ENCODE data around the gene NNMT.

Gene NNMT

GRCh38 chr11:114285599-114285998 lies 10.6 kb upstream of the NNMT start:
- no peak for DNase-seq

GRCh38 chr11:114286229-114286628 lies 10.0 kb upstream of the NNMT start:
- DNase-seq, result no peak

- no peak for DNase-seq
Measured at GRCh38 chr11:114287154-114287553, 9.0 kb upstream of the NNMT start.

GRCh38 chr11:114288136-114288535 lies 8.1 kb upstream of the NNMT start:
- no peak for DNase-seq

DNA sequence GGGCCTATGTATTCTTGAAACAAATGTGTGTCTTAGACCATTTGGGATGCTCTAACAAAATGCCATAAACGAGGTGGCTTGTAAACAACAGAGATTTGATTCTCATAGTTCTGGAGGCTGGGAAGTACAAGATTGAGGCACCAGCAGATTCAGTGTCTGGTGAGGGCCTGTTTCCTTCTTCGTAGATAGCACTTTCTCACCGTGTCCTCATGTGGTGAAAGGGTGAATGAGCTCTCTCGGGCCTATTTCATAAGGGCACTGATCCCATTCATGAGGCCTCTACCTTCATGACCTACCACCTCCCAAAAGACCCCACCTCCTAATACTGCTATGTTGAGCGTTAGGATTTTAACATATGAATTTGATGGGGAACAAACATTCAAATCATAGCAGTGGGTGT lies 6.4 kb upstream of the NNMT start:
- DNase-seq, result no peak

- DNase-seq, result no peak
Measured at GRCh38 chr11:114290503-114291235, 5.5 kb upstream of the NNMT start.

DNA sequence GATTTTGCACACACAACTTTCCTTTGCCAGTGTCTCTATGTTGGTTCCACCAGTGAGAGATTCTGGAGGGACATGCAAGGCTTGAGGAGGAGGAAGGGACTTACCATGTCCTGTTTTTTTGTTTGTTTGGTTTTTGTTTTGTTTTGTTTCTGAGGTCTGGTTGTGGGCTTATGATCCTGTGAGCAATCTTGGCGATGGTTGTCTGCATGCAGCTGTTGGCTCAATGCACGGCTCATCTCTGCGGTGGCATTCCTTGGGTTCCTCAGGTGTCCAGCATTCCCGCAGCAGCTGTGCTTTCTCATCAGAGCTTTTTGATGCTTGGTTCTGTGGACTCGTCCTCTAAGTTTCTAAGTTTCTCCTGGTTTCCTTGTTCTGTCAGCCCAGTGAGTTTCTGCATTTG lies 4.8 kb upstream of the NNMT start:
- no peak for DNase-seq

- no peak for DNase-seq
Measured at GRCh38 chr11:114291842-114292680, 4.1 kb upstream of the NNMT start.

- DNase-seq, result no peak
Measured at GRCh38 chr11:114293201-114293711, 2.9 kb upstream of the NNMT start.

DNA sequence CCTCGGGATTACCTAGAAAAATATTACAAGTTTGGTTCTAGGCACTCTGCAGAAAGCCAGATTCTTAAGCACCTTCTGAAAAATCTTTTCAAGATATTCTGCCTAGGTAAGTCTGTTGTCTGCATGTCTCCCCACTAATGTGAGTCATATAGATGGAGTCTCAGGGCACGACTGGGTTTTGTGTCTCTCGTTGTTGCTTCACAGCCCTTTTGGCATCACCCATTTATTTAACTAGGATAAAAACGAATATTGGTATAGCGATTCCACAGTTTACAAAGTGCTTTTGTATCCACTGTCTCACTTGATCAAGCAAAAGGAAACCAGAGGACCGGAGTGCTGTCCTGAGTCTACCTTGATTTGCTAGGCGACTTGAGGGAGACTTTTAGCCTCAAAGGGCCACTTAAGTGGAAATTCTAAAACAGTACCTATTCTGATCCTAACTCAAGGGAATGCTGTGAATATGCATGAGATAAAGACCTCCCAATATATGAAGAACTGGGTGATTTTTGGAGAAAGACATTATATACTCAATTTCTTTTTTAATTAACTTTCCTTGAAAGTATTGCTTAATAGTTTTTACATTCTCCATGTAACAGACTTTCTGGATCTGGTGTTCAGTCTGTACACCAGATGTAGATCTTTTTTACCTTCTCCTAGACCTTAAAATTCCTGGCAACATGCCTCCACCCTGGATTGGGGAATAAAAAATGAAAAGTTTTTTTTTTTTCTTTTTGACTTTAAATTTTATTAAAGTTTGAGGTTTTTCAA lies 590 bp downstream of the NNMT start:
- DNase-seq, result no peak

DNA sequence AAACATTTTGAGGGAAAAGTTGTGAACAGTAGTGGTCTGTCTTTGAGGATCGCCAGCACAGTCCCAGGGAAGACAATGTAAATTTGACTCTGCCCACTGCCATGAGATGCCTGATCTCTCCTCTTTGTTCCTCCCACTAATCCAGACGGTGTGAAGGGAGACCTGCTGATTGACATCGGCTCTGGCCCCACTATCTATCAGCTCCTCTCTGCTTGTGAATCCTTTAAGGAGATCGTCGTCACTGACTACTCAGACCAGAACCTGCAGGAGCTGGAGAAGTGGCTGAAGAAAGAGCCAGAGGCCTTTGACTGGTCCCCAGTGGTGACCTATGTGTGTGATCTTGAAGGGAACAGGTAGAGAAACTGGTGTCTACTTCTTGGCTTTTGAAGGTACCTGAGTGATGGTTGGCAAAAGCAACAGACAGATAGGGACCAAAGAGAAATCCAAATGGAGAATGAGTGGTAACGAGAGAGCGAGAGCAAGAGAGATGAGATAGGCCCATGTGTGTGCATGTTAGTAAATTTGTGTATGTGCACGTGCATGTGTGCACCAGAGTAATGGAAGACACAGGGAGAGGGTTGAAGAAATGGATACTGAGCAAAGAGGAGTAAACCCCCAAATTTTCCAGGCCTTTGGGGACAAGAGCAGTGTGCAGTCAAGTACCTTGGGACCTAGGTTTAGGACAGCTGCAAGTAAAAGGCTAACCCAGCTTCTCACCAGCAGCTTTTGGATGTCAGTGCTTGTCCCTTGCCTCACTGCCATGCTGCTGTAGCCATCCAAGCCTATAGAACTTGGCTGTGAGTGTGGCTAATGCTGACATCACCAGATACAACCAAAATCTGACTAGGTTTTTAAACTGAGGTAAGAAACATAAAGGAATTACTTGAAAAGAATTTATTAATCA lies 1.9 kb downstream of the NNMT start:
- DNase-seq, result no peak

GRCh38 chr11:114298710-114299109 lies 2.5 kb downstream of the NNMT start:
- DNase-seq, result no peak

GRCh38 chr11:114301088-114301487 lies 4.9 kb downstream of the NNMT start:
- no peak for DNase-seq

DNA sequence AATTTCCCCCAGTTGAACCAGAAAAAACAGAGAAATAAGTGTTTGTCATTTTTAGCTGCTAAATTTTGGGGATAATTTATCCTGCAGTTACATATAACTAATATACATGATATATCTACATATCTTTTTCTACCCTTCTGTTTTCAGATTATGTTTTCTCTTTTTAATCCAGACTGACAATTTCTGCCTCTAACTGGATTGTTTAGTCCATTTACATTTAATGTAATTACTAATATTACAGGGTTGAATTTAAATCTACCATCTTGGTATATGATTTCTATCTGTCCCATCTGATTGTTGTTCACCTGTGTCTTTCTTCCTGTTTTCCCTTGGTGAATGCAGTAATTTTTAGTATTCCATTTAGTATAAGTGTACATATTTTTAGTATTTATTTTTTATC lies 5.7 kb downstream of the NNMT start:
- DNase-seq, result no peak

- DNase-seq, result no peak
Measured at GRCh38 chr11:114302663-114303062, 6.5 kb downstream of the NNMT start.

- no peak for DNase-seq
Measured at GRCh38 chr11:114304065-114304464, 7.9 kb downstream of the NNMT start.

GRCh38 chr11:114304969-114305368 lies 8.8 kb downstream of the NNMT start:
- no peak for DNase-seq

GRCh38 chr11:114307524-114308203 lies 11.5 kb downstream of the NNMT start:
- DNase-seq, result no peak

DNA sequence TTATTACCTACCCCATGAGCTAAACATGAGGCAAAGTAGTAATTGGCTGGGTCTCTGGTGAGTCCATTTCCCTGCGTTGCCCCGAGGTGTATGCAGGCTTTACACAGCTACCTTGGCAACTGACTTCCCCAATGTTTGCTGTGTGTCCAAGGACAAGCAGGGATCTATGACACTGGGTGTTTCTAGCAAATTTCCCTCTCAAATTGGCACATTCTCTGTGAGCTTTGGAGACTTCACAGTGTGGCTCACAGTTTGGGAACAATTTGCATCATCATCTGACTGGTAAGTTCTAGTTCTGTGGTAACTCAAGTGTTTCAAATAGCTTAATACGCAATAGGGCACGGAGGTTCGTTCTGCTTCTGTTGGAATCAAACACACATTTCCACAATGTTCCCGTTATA lies 12.5 kb downstream of the NNMT start:
- DNase-seq, result no peak

- DNase-seq, result no peak
Measured at GRCh38 chr11:114309517-114309916, 13.3 kb downstream of the NNMT start.

- DNase-seq, result no peak
Measured at GRCh38 chr11:114310095-114310494, 13.9 kb downstream of the NNMT start.

- no peak for DNase-seq
Measured at GRCh38 chr11:114311946-114312345, 15.7 kb downstream of the NNMT start.
